ENCODE data around the gene PBX2. TPM values are rescaled to one million over a fixed set of nuclear protein-coding genes. Genes with fewer than 3 reads are reported as not detected.

PBX2 gene
- total RNA-seq, 1 experiment from 2014 or later, result 176 TPM

DNA sequence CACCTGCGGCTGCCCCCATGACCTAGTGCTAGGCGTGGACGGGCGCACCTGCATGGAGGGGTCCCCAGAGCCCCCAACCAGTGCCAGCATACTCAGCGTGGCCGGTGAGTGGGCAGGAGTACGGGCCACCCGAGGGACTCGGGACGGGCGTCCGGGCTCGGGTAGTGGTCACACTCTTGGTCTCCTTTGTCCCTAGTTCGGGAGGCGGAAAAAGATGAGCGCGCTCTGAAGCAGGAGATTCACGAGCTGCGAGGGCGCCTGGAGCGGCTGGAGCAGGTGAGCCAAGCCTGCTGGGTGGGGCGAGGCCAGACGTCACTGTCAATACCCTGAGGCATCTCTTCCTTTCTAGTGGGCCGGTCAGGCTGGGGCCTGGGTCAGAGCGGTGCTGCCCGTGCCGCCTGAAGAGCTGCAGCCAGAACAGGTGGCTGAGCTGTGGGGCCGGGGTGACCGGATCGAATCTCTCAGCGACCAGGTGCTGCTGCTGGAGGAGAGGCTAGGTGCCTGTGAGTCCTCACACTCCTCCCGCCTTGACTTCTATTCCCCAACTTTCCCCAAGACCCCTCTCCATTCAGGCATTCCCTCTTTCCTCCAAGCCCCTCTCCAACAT lies 22.7 kb downstream of the PBX2 start:
- Histone ChIP-seq H4K91ac (ENCODE audit: insufficient read length, low read depth, low read length) (no peak overlapping the region), H4K8ac (replicated peaks; ENCODE audit: insufficient read length, low read depth, low read length) (no peak overlapping the region), H2BK20ac (ENCODE audit: low read depth, low read length, poor library complexity, severe bottlenecking) (no peak overlapping the region), H3K9ac (ENCODE audit: extremely low read depth, insufficient read length, low read length) (no peak overlapping the region), H3T11ph (ENCODE audit: low read length) (no peak overlapping the region), H2BK15ac (ENCODE audit: low read depth, low read length) (no peak overlapping the region), H3K23me2 (ENCODE audit: insufficient read length, low read depth, low read length, poor library complexity, severe bottlenecking) (no peaks in the 10 kb centered on the region), H3K27me3 (ENCODE audit: insufficient read depth, low read length) (no peaks in the 10 kb centered on the region), H3K56ac (ENCODE audit: insufficient read length, low read depth, low read length) (no peak overlapping the region), H2BK120ac (ENCODE audit: low read depth, low read length, poor library complexity, severe bottlenecking) (no peak overlapping the region), H3K18ac (ENCODE audit: insufficient read length, low read depth, low read length) (no peak overlapping the region), H3K4me2 (ENCODE audit: insufficient read depth, insufficient read length, low read length) (no peak overlapping the region), H3K79me1 (ENCODE audit: insufficient read depth, low read depth, low read length, poor library complexity, severe bottlenecking) (no peaks in the 10 kb centered on the region), H3K14ac (ENCODE audit: insufficient read depth, low read length) (no peak overlapping the region), H4K5ac (ENCODE audit: insufficient read length, low read depth, low read length) (no peak overlapping the region), H3K4ac (ENCODE audit: low read depth, low read length) (no peak overlapping the region), H3K23ac (ENCODE audit: insufficient read length, low read depth, low read length) (no peak overlapping the region), H3K9me3 (ENCODE audit: control insufficient read depth, low read depth, low read length) (no peaks in the 10 kb centered on the region), H4K20me1 (ENCODE audit: control insufficient read depth, insufficient read depth, insufficient read length) (peaks cover 2% of the 10 kb centered on the region), H3K79me2 (ENCODE audit: insufficient read depth, low read length) (no peaks in the 10 kb centered on the region), H2AFZ (ENCODE audit: low read length) (no peak overlapping the region), H2AK5ac (ENCODE audit: insufficient read length, low read length) (no peak overlapping the region), H3K27ac (ENCODE audit: insufficient read length, low read depth, low read length) (no peak overlapping the region), H2BK12ac (ENCODE audit: insufficient read length, low read depth, low read length) (no peak overlapping the region), H2BK5ac (ENCODE audit: insufficient read length, low read length) (no peak overlapping the region), H3K4me1 (ENCODE audit: insufficient read depth, low read length) (no peaks in the 10 kb centered on the region)
- peak; percentile 68 for DNase-seq
- H3K27ac Mint-ChIP-seq, result peak overlapping the region in 2 of 3 experiments; percentile 38 to 66; a peak in 5 of 7 replicates
- no peaks in the 10 kb centered on the region for H3K9me3 Mint-ChIP-seq
- no peaks in the 10 kb centered on the region; the same call in 1 of the 2 replicates for H3K27me3 Mint-ChIP-seq (ENCODE audit: low read depth)
- peaks cover 3 to 23% of the 10 kb centered on the region in 2 experiments; a peak in 2 of 4 replicates for H3K4me1 Mint-ChIP-seq
- TF ChIP-seq, protein P1, sequence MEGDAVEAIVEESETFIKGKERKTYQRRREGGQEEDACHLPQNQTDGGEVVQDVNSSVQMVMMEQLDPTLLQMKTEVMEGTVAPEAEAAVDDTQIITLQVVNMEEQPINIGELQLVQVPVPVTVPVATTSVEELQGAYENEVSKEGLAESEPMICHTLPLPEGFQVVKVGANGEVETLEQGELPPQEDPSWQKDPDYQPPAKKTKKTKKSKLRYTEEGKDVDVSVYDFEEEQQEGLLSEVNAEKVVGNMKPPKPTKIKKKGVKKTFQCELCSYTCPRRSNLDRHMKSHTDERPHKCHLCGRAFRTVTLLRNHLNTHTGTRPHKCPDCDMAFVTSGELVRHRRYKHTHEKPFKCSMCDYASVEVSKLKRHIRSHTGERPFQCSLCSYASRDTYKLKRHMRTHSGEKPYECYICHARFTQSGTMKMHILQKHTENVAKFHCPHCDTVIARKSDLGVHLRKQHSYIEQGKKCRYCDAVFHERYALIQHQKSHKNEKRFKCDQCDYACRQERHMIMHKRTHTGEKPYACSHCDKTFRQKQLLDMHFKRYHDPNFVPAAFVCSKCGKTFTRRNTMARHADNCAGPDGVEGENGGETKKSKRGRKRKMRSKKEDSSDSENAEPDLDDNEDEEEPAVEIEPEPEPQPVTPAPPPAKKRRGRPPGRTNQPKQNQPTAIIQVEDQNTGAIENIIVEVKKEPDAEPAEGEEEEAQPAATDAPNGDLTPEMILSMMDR (conservative IDR thresholded peaks at IDR 0.05), result no peak
- no CpG with 5 or more reads among the region's 32 CpGs for WGBS (ENCODE audit: extremely low coverage, insufficient read length, low lambda C conversion rate)
- peaks cover 46 to 79% (median 61%) of the 10 kb centered on the region in 3 experiments for H3K36me3 Mint-ChIP-seq (ENCODE audit: insufficient read depth in 1 of 3, low read depth in 3 of 3)
- no peak overlapping the region; a peak in 2 of 5 replicates for H3K4me3 Mint-ChIP-seq
